ENCODE data around the gene ZNF664. TPM values are rescaled to one million over a fixed set of nuclear protein-coding genes. Genes with fewer than 3 reads are reported as not detected.

ZNF664 gene
- total and polyA plus RNA-seq, 10 of the 15 experiments (the other 5 are each of a cell fraction or from before 2014, with no cell fraction given) = 1.8 to 65.6 (median 30.8) TPM

GRCh38 chr12:123967121-123967586 lies 5.9 kb upstream of the ZNF664 start (continued):
- TF ChIP-seq, protein P1, sequence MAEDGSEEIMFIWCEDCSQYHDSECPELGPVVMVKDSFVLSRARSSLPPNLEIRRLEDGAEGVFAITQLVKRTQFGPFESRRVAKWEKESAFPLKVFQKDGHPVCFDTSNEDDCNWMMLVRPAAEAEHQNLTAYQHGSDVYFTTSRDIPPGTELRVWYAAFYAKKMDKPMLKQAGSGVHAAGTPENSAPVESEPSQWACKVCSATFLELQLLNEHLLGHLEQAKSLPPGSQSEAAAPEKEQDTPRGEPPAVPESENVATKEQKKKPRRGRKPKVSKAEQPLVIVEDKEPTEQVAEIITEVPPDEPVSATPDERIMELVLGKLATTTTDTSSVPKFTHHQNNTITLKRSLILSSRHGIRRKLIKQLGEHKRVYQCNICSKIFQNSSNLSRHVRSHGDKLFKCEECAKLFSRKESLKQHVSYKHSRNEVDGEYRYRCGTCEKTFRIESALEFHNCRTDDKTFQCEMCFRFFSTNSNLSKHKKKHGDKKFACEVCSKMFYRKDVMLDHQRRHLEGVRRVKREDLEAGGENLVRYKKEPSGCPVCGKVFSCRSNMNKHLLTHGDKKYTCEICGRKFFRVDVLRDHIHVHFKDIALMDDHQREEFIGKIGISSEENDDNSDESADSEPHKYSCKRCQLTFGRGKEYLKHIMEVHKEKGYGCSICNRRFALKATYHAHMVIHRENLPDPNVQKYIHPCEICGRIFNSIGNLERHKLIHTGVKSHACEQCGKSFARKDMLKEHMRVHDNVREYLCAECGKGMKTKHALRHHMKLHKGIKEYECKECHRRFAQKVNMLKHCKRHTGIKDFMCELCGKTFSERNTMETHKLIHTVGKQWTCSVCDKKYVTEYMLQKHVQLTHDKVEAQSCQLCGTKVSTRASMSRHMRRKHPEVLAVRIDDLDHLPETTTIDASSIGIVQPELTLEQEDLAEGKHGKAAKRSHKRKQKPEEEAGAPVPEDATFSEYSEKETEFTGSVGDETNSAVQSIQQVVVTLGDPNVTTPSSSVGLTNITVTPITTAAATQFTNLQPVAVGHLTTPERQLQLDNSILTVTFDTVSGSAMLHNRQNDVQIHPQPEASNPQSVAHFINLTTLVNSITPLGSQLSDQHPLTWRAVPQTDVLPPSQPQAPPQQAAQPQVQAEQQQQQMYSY (CRISPR knock-in tag; IDR thresholded peaks at IDR 0.05) = no peak
- TF ChIP-seq NKRF (conservative IDR thresholded peaks at IDR 0.05) (no peak), SRF (IDR thresholded peaks at IDR 0.05; ENCODE audit: low read depth in 2 of 2, low read length in 2 of 2) (no peak), FOS (IDR thresholded peaks at IDR 0.05; ENCODE audit: borderline replicate concordance, extremely low read depth, insufficient read length) (no peak), PAX5 (IDR thresholded peaks at IDR 0.05; ENCODE audit: borderline replicate concordance, low read depth, low read length) (no peak)
- TF ChIP-seq, protein P2, sequence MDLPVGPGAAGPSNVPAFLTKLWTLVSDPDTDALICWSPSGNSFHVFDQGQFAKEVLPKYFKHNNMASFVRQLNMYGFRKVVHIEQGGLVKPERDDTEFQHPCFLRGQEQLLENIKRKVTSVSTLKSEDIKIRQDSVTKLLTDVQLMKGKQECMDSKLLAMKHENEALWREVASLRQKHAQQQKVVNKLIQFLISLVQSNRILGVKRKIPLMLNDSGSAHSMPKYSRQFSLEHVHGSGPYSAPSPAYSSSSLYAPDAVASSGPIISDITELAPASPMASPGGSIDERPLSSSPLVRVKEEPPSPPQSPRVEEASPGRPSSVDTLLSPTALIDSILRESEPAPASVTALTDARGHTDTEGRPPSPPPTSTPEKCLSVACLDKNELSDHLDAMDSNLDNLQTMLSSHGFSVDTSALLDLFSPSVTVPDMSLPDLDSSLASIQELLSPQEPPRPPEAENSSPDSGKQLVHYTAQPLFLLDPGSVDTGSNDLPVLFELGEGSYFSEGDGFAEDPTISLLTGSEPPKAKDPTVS (IDR thresholded peaks at IDR 0.05; ENCODE audit: low read depth, low read length) = no peak
- TF ChIP-seq, protein P3, sequence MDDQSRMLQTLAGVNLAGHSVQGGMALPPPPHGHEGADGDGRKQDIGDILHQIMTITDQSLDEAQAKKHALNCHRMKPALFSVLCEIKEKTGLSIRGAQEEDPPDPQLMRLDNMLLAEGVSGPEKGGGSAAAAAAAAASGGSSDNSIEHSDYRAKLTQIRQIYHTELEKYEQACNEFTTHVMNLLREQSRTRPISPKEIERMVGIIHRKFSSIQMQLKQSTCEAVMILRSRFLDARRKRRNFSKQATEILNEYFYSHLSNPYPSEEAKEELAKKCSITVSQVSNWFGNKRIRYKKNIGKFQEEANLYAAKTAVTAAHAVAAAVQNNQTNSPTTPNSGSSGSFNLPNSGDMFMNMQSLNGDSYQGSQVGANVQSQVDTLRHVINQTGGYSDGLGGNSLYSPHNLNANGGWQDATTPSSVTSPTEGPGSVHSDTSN (IDR thresholded peaks at IDR 0.05; ENCODE audit: insufficient replicate concordance, low read depth, low read length) = no peak

Measured in GM12878 (cell line).